ENCODE results near the gene TMEM245. TPM values are rescaled to one million over a fixed set of nuclear protein-coding genes. Genes with fewer than 3 reads are reported as not detected.

TMEM245 gene
- total and polyA plus RNA-seq, 7 donors = 6.0 to 77.8 (median 43.5) TPM

GRCh38 chr9:109005678-109006077 lies 114.1 kb downstream of the TMEM245 start:
- H3K27ac ChIP-seq = no peak overlapping the region
- TF ChIP-seq CTCF (IDR thresholded peaks at IDR 0.05) = no peak
- H3K4me1 ChIP-seq = peaks cover 9% of the 10 kb centered on the region
- intact Hi-C loops (cut with DNase I) = no loop called here
- no peaks in the 10 kb centered on the region for H3K27me3 ChIP-seq (ENCODE audit: insufficient read depth in 3 of 3, low read length in 2 of 3)
- DNase-seq = no peak
- no peak overlapping the region for H3K4me3 ChIP-seq
- peaks cover 10% of the 10 kb centered on the region for H3K9me3 ChIP-seq
- no peaks in the 10 kb centered on the region for H3K36me3 ChIP-seq (ENCODE audit: insufficient read depth in 1 of 2, low read depth in 1 of 2)
- ATAC-seq = no peak
- WGBS, 3 donors = 69 to 75% (median 72%) methylated on average over 3 of the region's 3 CpGs

GRCh38 chr9:109003116-109003515 lies 116.6 kb downstream of the TMEM245 start:
- Histone ChIP-seq H3K27me3 (ENCODE audit: insufficient read depth in 3 of 3, low read length in 2 of 3) (no peaks in the 10 kb centered on the region), H3K27ac (no peak overlapping the region), H3K36me3 (ENCODE audit: insufficient read depth in 1 of 2, low read depth in 1 of 2) (peaks cover 0 to 5% of the 10 kb centered on the region in 2 donors), H3K9me3 (peaks cover 10% of the 10 kb centered on the region), H3K4me3 (no peak overlapping the region), H3K4me1 (no peaks in the 10 kb centered on the region)
- 72 to 98% (median 75%) methylated on average over 2 of the region's 2 CpGs for WGBS, 3 donors
- ATAC-seq (no peak), DNase-seq (no peak)
- intact Hi-C loops (cut with DNase I) = no loop called here
- no peak for TF ChIP-seq CTCF (IDR thresholded peaks at IDR 0.05)

GRCh38 chr9:109002141-109002540 lies 117.6 kb downstream of the TMEM245 start:
- WGBS, 3 donors = 95% methylated on average over 4 of the region's 4 CpGs
- Histone ChIP-seq H3K36me3 (ENCODE audit: insufficient read depth in 1 of 2, low read depth in 1 of 2) (peaks cover 0 to 5% of the 10 kb centered on the region in 2 donors), H3K9me3 (peaks cover 10% of the 10 kb centered on the region), H3K4me1 (no peaks in the 10 kb centered on the region), H3K4me3 (no peak overlapping the region), H3K27me3 (ENCODE audit: insufficient read depth in 3 of 3, low read length in 2 of 3) (no peaks in the 10 kb centered on the region), H3K27ac (no peak overlapping the region)
- ATAC-seq (no peak), DNase-seq (no peak)
- intact Hi-C loops (cut with DNase I) = no loop called here
- no peak for TF ChIP-seq CTCF (IDR thresholded peaks at IDR 0.05)

- no peak for TF ChIP-seq CTCF (IDR thresholded peaks at IDR 0.05)
- ATAC-seq (no peak), DNase-seq (no peak)
- peaks cover 0 to 5% of the 10 kb centered on the region in 2 donors for H3K36me3 ChIP-seq (ENCODE audit: insufficient read depth in 1 of 2, low read depth in 1 of 2)
- H3K27me3 ChIP-seq (ENCODE audit: insufficient read depth in 3 of 3, low read length in 2 of 3) = no peaks in the 10 kb centered on the region
- intact Hi-C loops (cut with DNase I) = no loop called here
- 82 to 95% (median 87%) methylated on average over 1 of the region's 1 CpG for WGBS, 3 donors
- no peak overlapping the region for H3K4me3 ChIP-seq
- peaks cover 10% of the 10 kb centered on the region for H3K9me3 ChIP-seq
- H3K27ac ChIP-seq = no peak overlapping the region
- H3K4me1 ChIP-seq = no peaks in the 10 kb centered on the region
These were observed 118.5 kb downstream of the TMEM245 start for GRCh38 chr9:109001275-109001676.

GRCh38 chr9:108997112-108997511 lies 122.6 kb downstream of the TMEM245 start:
- H3K27ac ChIP-seq = no peak overlapping the region
- 76 to 88% (median 82%) methylated on average over 1 of the region's 1 CpG for WGBS, 3 donors
- TF ChIP-seq CTCF (IDR thresholded peaks at IDR 0.05) = no peak
- intact Hi-C loops (cut with DNase I) = no loop called here
- no peak for ATAC-seq
- no peak overlapping the region for H3K4me3 ChIP-seq
- H3K4me1 ChIP-seq = peaks cover 7% of the 10 kb centered on the region
- H3K36me3 ChIP-seq (ENCODE audit: insufficient read depth in 1 of 2, low read depth in 1 of 2) = peaks cover 0 to 10% of the 10 kb centered on the region in 2 donors
- H3K27me3 ChIP-seq (ENCODE audit: insufficient read depth in 3 of 3, low read length in 2 of 3) = no peaks in the 10 kb centered on the region
- DNase-seq = no peak
- no peaks in the 10 kb centered on the region for H3K9me3 ChIP-seq

Measured in psoas muscle (tissue), 8 donors.